Common myeloid progenitor, CD34-positive (primary cell): ENCODE data around the gene CDY2B.
"Not testable (repeated sequence)": the region's sequence is repeated elsewhere in the genome, so short reads cannot be mapped to it uniquely, and the experiment has no call there.

ENCODE experiments used
- CTCF ChIA-PET: fragments of 350-600 bp; sonication (Branson Sonifier 250); formaldehyde crosslinking; loops from one replicate; lab custom pipeline; 2021; ENCODE audit warnings: antibody characterized with exemption; lab: Charles Lee
- POLR2A ChIA-PET: fragments of 350-600 bp; sonication (Branson Sonifier 250); formaldehyde crosslinking; loops from one replicate; lab custom pipeline; 2021; ENCODE audit warnings: antibody characterized with exemption; lab: Charles Lee
- DNase-seq, 3 donors: peaks; one replicate each; pipeline versions ENCODE4 v3.0.0 to v3.0.0-alpha.2; 2013
- H3K27ac ChIP-seq, 2 experiments: 1 replicate in 1 of 2; 2 replicates in 1 of 2; pipeline ENCODE4 v1.7.0; 2013; ENCODE audit warnings: inconsistent platforms in 2 of 2, low read length in 2 of 2, mild to moderate bottlenecking in 2 of 2, low read depth in 1 of 2, moderate library complexity in 1 of 2; ENCODE audit not compliant: severe bottlenecking in 2 of 2, insufficient read depth in 1 of 2, poor library complexity in 1 of 2
- H3K27me3 ChIP-seq, 5 experiments: replicated peaks in 2 of 5; 1 replicate in 3 of 5; 2 replicates in 2 of 5; pipeline versions ENCODE4 v1.6.1 to v1.7.0; 2013; ENCODE audit warnings: low read length in 4 of 5, mild to moderate bottlenecking in 2 of 5, moderate library complexity in 2 of 5, inconsistent platforms in 1 of 5; ENCODE audit not compliant: insufficient read depth in 5 of 5, control insufficient read depth in 4 of 5
- H3K36me3 ChIP-seq, 4 experiments: 1 replicate in 2 of 4; 2 replicates in 2 of 4; pipeline versions ENCODE4 v1.6.1 to v1.7.0; 2013; ENCODE audit warnings: low read length in 3 of 4, control low read depth in 1 of 4, mild to moderate bottlenecking in 1 of 4; ENCODE audit not compliant: control insufficient read depth in 4 of 4, insufficient read depth in 4 of 4
- H3K4me1 ChIP-seq, 4 experiments: 1 replicate in 3 of 4; 2 replicates in 1 of 4; pipeline versions ENCODE4 v1.6.1 to v1.7.1; 2013; ENCODE audit warnings: low read length in 3 of 4, mild to moderate bottlenecking in 3 of 4, control low read depth in 1 of 4, inconsistent platforms in 1 of 4, moderate library complexity in 1 of 4; ENCODE audit not compliant: control insufficient read depth in 4 of 4, insufficient read depth in 4 of 4; ENCODE audit errors: control extremely low read depth in 1 of 4
- H3K4me3 ChIP-seq, 7 experiments: 1 replicate in 4 of 7; 2 replicates in 3 of 7; pipeline versions ENCODE4 v1.5.1 to v1.7.0; 2013; ENCODE audit warnings: mild to moderate bottlenecking in 7 of 7, low read length in 6 of 7, moderate library complexity in 6 of 7, inconsistent platforms in 2 of 7, low read depth in 2 of 7, control low read depth in 1 of 7; ENCODE audit not compliant: insufficient read depth in 4 of 7, control insufficient read depth in 1 of 7; ENCODE audit errors: extremely low read depth in 1 of 7
- H3K9me3 ChIP-seq, 5 experiments: 1 replicate in 4 of 5; 2 replicates in 1 of 5; pipeline versions ENCODE4 v1.6.1 to v1.7.1; 2013; ENCODE audit warnings: low read length in 4 of 5, mild to moderate bottlenecking in 2 of 5, inconsistent platforms in 1 of 5, low read depth in 1 of 5, moderate library complexity in 1 of 5; ENCODE audit not compliant: control insufficient read depth in 4 of 5, insufficient read depth in 2 of 5; ENCODE audit errors: control extremely low read depth in 1 of 5
- WGBS: methylation state at CpG from one replicate; pipeline ENCODE4 v1.1.5; 2013; ENCODE audit not compliant: insufficient coverage; 5-methylcytosine and 5-hydroxymethylcytosine counted together

Gene CDY2B

DNA sequence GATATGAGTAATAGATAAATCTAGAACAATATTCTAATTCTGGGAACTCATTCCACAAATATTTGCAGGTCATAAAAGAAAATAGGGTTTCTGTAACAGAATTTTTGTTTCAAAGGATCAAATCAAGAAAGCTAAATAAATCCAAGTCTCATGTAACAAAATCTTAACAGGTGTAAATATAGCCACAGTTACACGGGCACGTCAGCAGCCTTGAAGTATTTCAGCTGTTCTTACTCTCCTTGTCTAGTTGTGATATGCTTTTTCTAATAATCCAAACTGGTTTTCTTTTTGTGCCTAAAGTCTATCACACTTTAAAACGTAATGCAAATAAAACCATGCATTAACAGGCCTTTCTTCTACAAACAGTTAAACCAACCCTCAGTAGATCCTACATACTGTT is 9.3 kb downstream of the CDY2B start:
- POLR2A ChIA-PET, H3K27me3 ChIP-seq, CTCF ChIA-PET, DNase-seq, H3K27ac ChIP-seq, H3K9me3 ChIP-seq, H3K4me1 ChIP-seq, H3K36me3 ChIP-seq, H3K4me3 ChIP-seq: not testable (repeated sequence)
- no CpG with 5 or more reads among the region's 3 CpGs for WGBS

DNA sequence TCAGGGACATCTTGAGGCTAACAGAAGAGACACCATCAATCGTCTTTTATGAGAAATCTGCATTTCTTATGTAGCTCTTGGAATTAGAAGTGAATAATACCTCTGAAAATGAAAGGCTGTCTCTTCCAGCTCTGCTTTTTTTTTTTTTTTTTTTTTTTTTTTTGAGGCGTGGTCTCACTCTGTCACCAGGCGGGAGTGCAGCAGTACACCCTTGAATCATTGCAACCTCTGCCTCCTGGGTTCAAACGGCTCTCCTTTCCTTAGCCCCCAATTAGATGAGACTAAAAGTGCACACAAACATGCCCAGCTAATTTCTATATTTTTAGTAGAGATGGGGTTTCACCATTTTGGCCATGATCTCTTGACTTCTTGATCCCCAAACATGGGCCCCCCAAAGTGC is 12.2 kb downstream of the CDY2B start:
- H3K4me1 ChIP-seq, H3K27ac ChIP-seq, DNase-seq, H3K27me3 ChIP-seq, H3K4me3 ChIP-seq, H3K9me3 ChIP-seq, H3K36me3 ChIP-seq, POLR2A ChIA-PET, CTCF ChIA-PET: not testable (repeated sequence)
- WGBS = no CpG with 5 or more reads among the region's 4 CpGs

DNA sequence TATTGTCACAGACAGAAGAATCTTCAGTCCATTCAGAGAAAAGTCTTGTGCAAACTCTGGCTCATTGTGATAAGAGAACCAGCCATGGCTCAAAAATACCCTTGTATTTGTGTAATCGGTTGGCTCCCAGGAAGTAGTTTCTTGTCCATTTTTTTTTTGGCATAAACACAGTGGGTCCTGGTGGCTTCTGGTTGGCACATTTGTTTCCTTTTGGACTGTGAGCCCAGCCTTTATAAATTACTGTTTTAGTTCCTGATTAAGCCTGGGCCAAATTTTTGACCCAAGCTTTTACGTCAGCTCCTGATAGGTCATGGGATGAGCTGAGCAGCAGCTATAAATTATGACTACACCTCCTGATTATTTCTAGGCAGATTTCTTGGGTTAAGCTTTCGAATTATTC is 19.4 kb downstream of the CDY2B start:
- POLR2A ChIA-PET, CTCF ChIA-PET, H3K27ac ChIP-seq, H3K36me3 ChIP-seq, H3K9me3 ChIP-seq, H3K4me3 ChIP-seq, DNase-seq, H3K4me1 ChIP-seq, H3K27me3 ChIP-seq: not testable (repeated sequence)
- no CpG with 5 or more reads among the region's 3 CpGs for WGBS

DNA sequence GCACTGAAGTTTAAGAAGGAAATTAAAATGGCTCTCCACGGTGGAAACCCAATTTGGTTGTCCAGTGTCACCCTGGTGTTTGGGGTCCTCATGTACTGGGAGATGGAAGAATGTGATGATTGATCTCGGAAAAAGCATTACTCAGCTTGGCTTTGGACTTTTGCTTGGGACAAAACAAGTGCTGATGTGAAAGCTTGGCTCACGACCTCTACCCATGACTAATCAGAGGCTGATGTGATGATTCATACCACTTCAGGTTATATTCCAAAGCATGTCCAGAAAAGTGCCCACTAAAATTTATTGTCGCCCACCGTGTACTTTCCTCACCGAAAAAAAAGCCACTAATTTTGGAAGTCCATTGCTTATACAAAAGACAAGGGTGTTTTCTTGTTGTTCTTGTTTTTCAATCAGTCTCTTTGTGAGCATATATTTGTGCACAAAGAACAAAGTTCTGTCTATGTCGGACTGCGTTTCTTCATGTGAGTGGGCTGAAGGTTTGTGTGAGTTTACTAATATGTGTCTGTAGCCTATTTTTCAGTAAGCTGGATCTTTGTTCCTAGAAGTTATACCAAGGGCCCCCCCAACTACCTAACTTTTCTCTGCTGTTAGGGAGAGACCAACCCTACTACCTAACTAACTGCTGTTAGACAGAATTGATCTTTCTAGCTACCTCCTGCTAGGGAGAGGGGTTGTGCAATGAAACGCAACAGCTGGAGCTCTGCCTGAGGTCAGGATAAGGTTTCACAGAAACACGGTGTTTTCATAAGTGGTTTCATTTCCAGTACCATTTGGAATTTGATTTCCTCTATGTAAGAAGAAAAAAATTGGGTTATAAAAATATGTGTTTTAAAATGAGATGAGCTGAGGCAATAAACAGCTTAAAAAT is 22.8 kb downstream of the CDY2B start:
- POLR2A ChIA-PET = not testable (repeated sequence)

DNA sequence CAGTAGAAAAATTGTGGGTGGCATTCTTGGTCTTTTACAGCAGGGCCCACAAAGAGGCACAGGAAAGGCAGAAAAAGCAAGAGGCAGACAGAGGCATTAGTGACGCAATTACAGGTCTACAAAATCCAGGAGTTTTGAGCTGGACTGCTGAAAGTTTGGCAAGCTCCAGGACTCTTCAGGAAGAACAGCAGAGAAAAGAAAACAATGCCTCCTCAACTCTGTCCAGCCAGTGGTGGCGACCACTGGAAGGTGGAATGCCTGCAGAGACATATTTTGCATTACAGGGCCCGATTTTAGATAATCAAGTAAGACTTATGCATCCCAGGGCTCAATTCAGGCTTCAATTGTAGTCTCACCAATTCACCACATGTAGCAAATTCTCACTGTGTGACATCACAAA is 23.5 kb downstream of the CDY2B start:
- CTCF ChIA-PET, H3K27ac ChIP-seq, DNase-seq, POLR2A ChIA-PET, H3K4me1 ChIP-seq, H3K9me3 ChIP-seq, H3K27me3 ChIP-seq, H3K4me3 ChIP-seq, H3K36me3 ChIP-seq: not testable (repeated sequence)
- WGBS = no CpG with 5 or more reads among the region's 3 CpGs

More for the DNA sequence above, 22.8 kb downstream of the CDY2B start:
- H3K27ac ChIP-seq, H3K36me3 ChIP-seq, H3K27me3 ChIP-seq, DNase-seq, H3K9me3 ChIP-seq, H3K4me3 ChIP-seq, CTCF ChIA-PET, H3K4me1 ChIP-seq: not testable (repeated sequence)
- WGBS = no CpG with 5 or more reads among the region's 10 CpGs

DNA sequence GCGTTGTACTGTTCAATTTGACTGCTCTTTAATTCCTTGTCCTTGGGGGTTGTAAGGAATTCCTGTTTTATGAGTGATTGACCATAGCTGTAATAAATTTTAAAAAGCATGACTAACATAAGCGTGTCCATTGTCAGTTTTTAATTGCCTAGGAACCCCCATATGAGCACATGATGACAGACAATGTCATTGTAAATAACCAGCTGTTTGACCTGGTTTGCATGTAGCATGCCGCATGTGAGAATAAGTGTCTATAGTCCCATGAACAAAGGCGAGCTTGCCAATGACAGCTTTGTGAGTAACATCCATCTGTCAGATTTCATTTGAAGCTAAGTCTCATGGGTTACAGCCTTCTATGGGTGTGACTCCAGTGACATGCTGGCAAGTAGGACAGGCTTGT is 30.9 kb downstream of the CDY2B start:
- WGBS = no CpG with 5 or more reads among the region's 4 CpGs
- POLR2A ChIA-PET, DNase-seq: not testable (repeated sequence)

DNA sequence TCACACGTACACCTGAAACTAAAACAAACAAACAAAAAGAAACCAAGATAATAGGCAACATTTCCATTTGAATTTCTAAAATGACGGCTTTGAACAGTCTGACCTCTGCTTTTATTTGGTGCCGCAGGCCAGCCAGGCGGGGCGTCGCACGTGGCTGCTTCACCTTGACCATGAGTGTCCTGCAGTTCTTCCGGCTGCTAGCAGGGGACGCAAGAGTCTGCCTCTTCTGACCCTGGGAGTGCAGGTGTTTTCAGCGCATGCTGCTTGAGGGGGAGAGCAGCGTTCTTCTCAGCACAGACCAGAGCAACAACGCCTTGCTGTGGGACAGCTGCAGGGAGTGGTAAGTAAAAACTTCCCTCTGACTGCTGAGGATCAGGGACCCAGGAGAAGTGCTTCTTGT is 47.9 kb downstream of the CDY2B start:
- no CpG with 5 or more reads among the region's 12 CpGs for WGBS
- H3K27me3 ChIP-seq, H3K27ac ChIP-seq, CTCF ChIA-PET, H3K4me1 ChIP-seq, POLR2A ChIA-PET, DNase-seq, H3K4me3 ChIP-seq, H3K9me3 ChIP-seq, H3K36me3 ChIP-seq: not testable (repeated sequence)

More for the DNA sequence above, 30.9 kb downstream of the CDY2B start:
- CTCF ChIA-PET, H3K27ac ChIP-seq, H3K4me1 ChIP-seq, H3K9me3 ChIP-seq, H3K36me3 ChIP-seq, H3K4me3 ChIP-seq, H3K27me3 ChIP-seq: not testable (repeated sequence)
